Inflammatory macrophage (primary cell): Measurements from ENCODE around the gene BHLHE23.

Source experiments
- DNase-seq, 2 donors: peaks; one replicate each; pipeline ENCODE4 v3.0.0-alpha.2; 2020 to 2022

Gene BHLHE23

GRCh38 chr20:62971950-62972844 is 34.6 kb downstream of the BHLHE23 start:
- DNase-seq: peak; percentile 86 to 89

GRCh38 chr20:62971211-62971949 is 35.4 kb downstream of the BHLHE23 start:
- no peak for DNase-seq

DNA sequence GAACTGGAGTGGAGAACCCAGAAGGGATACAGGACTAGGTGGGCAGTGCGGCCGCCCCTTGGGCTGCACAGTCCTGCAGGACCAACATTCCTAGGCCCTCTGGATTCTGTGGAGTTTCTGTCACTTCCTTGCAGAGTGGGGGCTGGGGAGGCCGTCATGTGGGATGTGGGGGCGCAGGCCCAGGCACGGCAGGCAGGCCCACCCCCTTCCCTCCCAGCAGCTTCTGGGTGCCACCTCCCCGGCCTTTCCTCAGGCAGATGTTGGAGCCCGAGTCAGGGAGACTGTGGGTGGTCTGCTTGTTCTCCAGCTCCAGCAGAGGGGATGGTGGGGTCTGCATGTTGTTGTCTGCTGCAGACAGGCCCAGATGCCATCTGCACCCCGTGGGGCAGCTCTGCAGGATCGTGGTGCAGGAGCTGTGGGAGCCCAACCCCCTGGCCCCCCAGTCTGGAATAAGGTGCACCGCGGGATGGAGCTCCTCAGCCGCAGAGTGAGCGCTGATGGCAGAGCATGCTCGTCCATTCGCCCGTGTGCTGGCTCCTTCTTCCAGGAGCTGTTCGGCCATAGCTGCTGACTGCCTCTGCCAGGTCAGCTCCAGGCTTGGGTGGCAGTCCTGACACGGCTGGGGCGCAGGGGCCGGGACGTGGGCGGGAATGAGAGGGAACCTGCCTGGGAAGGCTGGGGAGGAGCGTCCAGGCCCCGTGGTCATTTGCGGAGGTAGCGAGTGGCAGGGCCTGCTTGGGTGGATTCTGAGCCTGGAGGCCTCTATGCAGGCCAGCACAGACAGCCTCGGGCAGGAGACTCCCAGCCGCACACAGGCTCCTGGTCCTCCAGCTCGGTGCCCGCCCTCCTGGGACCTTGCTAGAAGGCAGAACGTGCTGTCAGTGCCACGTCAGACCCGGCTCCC is 36.2 kb downstream of the BHLHE23 start:
- DNase-seq: no peak

DNA sequence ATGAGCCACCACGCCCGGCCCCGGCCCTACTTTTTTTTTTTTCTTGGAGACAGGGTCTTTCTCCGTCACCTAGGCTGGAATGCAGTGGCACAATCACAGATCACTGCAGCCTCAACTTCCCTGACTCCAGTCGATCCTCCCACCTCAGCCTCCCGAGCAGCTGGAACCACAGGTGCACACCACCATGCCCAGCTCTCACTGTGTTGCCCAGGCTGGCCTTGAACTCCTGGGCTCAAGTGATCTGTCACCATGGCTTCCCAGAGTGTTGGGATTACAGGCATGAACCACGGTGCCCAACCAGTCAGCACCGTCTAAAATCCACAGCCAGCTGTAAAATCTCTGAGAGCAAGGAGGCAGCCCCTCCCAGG is 36.8 kb downstream of the BHLHE23 start:
- DNase-seq: no peak

DNA sequence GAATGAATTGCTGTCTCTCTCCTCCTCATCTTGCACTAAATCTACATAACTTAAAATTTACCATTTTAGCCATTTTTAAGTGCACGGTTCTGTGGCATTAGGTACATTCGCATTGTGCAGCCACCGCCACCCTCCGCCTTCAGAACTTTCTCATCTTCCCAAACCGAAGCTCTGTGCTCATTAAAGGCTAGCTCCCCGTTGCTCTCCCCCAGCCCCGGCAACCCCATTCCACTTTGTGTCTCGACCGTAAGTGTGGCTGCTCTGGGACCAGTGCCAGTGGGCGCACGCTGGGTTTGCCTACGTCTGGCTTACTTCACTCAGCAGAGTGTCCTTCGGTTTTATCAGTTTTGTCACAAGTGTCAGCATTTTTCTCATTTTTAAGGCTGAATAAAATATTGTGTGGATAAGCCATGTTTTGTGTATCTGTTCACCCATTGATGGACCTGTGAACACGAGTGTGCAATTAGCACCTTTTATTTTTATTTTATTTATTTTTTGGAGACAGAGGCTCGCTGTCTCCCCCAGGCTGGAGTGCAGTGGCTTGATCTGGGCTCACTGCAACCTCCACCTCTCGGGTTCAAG is 37.5 kb downstream of the BHLHE23 start:
- DNase-seq: no peak

DNA sequence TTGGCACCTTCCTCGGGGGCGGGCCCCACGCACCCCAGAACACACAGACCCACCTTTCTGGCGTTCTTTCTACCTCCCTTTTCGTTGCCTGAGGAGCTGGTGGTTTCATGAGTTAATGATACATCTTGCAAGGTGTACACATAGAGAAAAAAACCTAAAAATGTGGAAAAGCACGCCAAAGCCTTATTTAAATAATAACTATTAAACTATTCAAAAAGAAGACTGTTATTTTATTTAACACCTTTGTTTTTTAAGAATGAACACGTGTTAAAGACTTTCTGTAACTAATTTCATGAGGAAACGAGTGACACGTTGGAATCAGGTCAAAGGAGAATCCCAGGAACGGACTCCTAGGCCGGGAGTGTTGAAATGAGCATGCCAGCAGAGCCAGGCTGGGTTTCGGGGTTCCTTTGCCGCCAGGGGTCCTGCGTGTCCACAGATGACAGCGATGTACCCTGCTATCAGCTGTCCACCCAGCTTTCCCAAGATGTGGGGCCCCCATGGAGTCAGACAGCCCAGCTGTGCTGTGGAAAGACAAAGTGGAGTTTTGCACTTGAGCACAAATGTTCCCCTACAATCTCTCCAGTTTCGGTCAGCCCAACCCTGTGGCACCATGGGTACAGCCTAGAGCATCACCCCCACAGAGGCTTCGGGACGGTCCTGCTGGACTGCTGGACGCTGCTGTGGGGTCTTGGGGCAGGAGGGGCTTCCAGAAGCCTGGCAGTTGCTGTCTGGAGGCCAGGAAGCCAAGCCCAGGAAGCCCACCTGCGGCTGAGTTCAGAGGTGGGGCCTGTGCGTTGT is 38.2 kb downstream of the BHLHE23 start:
- no peak for DNase-seq

DNA sequence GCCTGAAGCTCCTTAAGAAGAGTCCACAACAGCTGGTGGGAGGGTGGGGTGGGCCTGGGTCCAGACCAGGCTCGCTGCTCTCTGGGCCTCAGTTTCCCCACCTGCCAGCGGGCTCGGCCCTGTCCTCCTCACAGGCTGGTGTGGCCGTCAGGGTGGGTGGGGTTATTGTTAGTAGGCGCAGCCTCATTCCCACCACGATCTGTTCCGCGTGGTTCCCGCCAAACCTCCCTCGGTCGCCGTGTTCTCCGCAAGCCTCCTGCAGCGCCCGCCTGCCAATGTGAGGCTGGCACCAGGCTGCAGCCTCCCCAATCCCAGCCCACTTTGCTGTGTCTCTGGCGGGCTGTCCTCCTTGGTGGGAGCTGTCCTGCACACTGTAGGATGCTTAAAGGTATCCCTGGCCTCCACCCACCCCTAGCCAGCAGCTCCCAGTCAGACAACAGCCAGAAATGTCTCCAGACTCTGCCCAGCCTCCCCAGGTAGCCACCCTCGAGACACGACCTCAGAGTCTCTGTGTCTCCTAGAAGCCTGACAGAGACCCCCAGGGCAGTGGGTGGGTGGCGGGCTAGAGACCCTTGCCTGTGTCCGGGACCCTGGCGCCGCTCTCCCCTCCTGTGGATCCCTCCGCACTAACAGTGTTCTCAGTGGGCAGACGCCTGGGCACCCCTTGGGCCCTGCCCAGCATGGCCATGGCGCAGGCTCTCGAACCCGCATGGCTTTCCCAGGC is 39.0 kb downstream of the BHLHE23 start:
- no peak for DNase-seq

DNA sequence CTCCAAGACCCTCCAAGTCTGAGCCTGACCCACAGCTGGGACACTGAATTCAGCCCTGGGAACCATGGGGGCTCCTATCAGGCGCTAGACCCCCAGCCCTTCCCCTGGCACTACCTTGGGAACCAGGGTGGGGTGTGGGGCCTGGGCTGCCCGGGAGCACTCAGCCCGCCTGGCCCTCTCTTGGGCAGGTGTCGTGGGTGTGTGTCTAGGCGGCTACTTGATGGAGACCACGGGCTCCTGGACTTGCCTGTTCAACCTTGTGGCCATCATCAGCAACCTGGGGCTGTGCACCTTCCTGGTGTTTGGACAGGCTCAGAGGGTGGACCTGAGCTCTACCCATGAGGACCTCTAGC is 39.6 kb downstream of the BHLHE23 start:
- no peak for DNase-seq

DNA sequence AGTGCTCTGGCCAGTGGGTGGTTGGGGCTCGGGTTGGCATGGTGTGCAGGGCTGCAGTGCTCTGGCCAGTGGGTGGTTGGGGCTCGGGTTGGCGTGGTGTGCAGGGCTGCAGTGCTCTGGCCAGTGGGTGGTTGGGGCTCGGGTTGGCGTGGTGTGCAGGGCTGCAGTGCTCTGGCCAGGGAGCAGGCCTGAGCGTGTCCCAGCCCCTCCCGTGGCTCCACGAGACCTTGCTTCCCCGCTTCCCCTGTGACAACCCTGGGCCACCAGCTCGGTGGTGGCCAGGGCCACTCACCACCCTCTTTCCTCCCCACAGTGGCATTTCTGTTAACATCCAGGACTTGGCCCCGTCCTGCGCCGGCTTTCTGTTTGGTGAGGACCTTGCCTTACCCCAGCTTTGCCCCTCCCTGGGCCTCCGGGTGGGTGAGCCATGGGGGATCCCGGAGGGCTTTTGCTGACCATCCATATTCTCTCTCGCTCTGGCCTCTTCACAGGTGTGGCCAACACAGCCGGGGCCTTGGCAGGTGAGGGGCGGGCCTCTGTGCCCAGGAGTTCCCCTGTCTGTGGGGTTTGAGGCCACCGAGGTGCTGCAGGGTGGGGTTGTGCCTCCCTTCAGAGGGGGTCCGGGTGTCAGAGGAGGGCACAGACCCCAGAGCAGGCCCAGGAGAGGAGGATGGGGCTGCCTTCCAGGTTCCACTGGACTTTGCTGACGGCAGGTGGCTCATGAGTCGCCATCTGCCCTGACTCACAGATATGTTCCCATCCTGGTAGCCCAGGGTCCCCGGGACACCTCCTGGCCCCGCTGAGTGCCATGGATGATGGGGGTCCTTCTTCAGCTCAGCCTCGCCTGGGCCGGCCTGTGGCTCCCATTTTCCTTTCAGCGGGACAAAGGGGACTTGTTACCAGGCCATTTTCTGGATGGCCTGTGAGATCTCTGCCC is 40.3 kb downstream of the BHLHE23 start:
- no peak for DNase-seq

- no peak for DNase-seq
Measured at GRCh38 chr20:62965363-62965771, 41.4 kb downstream of the BHLHE23 start.

- peak; percentile 37 to 53 for DNase-seq
Measured at GRCh38 chr20:62964700-62965099, 42.1 kb downstream of the BHLHE23 start.

DNA sequence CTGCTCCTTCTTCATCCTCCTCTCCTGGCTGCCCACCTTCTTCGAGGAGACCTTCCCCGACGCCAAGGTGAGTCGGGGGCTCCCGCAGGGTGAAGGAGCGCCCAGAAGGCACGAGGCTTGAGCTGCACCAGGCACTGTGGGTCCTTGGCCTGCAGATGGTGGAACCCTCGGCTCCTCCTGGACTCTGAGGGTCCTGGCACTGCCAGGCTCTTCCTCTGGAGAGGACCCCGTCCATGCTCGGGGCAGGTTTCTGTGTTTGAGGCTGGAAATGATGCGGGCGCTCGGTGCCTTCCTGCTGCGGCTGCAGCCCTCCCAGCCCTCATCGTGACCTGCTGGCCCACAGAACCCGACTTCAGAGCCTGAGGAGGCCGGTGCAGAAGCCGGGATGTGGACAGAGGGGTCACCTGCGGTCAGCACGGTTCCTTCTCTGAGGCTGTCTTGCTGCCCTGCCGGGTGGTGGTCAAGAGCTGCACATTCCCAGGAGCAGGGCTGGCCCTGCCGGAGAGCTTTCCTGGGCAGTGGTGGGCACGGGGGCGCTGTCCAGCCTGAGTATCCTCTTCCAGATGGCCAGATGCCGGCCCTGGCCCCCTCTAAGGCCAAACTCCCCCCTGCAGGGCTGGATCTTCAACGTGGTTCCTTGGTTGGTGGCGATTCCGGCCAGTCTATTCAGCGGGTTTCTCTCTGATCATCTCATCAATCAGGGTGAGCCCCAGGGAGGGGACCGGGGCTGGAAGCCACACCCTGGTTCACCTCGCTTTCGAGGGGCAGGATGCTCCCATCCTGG is 43.0 kb downstream of the BHLHE23 start:
- DNase-seq: no peak

DNA sequence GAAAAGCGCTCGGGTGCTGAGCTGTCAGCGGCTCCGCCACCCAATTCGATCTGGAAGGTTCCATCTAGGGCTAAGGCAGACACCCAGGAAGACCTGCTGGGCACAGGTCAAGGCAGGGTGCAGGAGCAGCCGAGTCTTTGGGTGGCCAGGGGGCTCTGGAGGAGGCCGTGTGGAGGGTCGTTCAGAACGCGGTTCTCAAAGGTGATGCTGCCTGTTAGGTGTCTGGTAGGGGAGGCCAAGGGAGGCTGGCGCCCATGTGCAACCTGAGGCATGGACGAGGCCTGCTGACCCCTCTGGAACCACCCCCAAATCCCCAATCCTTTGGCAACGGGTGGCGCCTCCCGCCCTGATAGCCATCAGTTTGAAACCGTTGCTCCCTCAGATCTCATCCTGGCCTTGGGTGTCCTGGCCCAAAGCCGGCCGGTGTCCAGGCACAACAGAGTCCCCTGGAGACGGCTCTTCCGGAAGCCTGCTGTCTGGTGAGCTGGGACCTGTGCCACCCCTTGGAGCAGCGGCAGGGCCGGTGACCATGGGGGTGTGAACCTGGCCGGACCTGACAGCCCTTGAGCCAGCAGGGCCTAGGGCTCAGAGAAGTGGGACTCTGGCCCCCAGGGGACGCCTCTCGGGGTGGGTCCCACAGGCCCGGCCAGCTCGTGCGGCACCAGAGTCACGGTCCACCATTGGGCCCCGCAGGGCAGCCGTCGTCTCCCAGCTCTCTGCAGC is 43.7 kb downstream of the BHLHE23 start:
- DNase-seq: no peak

GRCh38 chr20:62962221-62962879 is 44.4 kb downstream of the BHLHE23 start:
- no peak for DNase-seq

- no peak for DNase-seq
Measured at GRCh38 chr20:62961799-62962198, 45.0 kb downstream of the BHLHE23 start.

GRCh38 chr20:62961310-62961783 is 45.4 kb downstream of the BHLHE23 start:
- DNase-seq: no peak
